Measurements from ENCODE around the gene FBXL4.

The FBXL4 gene

GRCh38 chr6:98976674-98977385, 29.1 kb upstream of the FBXL4 start:
- WGBS, 2 experiments = 95 to 96% methylated on average over 4 of the region's 4 CpGs

GRCh38 chr6:98975421-98975820, 27.7 kb upstream of the FBXL4 start:
- WGBS, 2 experiments = 93 to 99% methylated on average over 2 of the region's 2 CpGs

More at GRCh38 chr6:98976674-98977385, 29.1 kb upstream of the FBXL4 start:
- peaks cover 3% of the 10 kb centered on the region for H3K4me1 ChIP-seq (ENCODE audit: control insufficient read depth, insufficient read depth, low read length)
- no peak overlapping the region for H3K27ac ChIP-seq (ENCODE audit: insufficient read depth, low read depth, low read length, poor library complexity, severe bottlenecking)
- H3K4me3 ChIP-seq (ENCODE audit: insufficient read depth, low read depth, low read length) = no peak overlapping the region
- no peaks in the 10 kb centered on the region for H3K27me3 ChIP-seq (ENCODE audit: control insufficient read depth, insufficient read depth, low read length, poor library complexity, severe bottlenecking)
- no peaks in the 10 kb centered on the region for H3K9me3 ChIP-seq (ENCODE audit: control insufficient read depth, low read length)
- H3K36me3 ChIP-seq (ENCODE audit: control insufficient read depth, insufficient read depth, low read length) = no peaks in the 10 kb centered on the region

GRCh38 chr6:98974309-98974708, 26.6 kb upstream of the FBXL4 start:
- Histone ChIP-seq H3K9me3 (ENCODE audit: control insufficient read depth, low read length) (no peaks in the 10 kb centered on the region), H3K4me1 (ENCODE audit: control insufficient read depth, insufficient read depth, low read length) (peaks cover 3% of the 10 kb centered on the region), H3K4me3 (ENCODE audit: insufficient read depth, low read depth, low read length) (no peak overlapping the region), H3K36me3 (ENCODE audit: control insufficient read depth, insufficient read depth, low read length) (no peaks in the 10 kb centered on the region), H3K27me3 (ENCODE audit: control insufficient read depth, insufficient read depth, low read length, poor library complexity, severe bottlenecking) (no peaks in the 10 kb centered on the region), H3K27ac (ENCODE audit: insufficient read depth, low read depth, low read length, poor library complexity, severe bottlenecking) (no peak overlapping the region)

More at GRCh38 chr6:98975421-98975820, 27.7 kb upstream of the FBXL4 start:
- H3K9me3 ChIP-seq (ENCODE audit: control insufficient read depth, low read length) = no peaks in the 10 kb centered on the region
- H3K4me3 ChIP-seq (ENCODE audit: insufficient read depth, low read depth, low read length) = no peak overlapping the region
- H3K4me1 ChIP-seq (ENCODE audit: control insufficient read depth, insufficient read depth, low read length) = peaks cover 3% of the 10 kb centered on the region
- no peaks in the 10 kb centered on the region for H3K27me3 ChIP-seq (ENCODE audit: control insufficient read depth, insufficient read depth, low read length, poor library complexity, severe bottlenecking)
- H3K27ac ChIP-seq (ENCODE audit: insufficient read depth, low read depth, low read length, poor library complexity, severe bottlenecking) = no peak overlapping the region
- no peaks in the 10 kb centered on the region for H3K36me3 ChIP-seq (ENCODE audit: control insufficient read depth, insufficient read depth, low read length)

GRCh38 chr6:98973571-98973970, 25.8 kb upstream of the FBXL4 start:
- WGBS, 2 experiments = 100% methylated on average over 1 of the region's 1 CpG
- Histone ChIP-seq H3K4me1 (ENCODE audit: control insufficient read depth, insufficient read depth, low read length) (peaks cover 3% of the 10 kb centered on the region), H3K9me3 (ENCODE audit: control insufficient read depth, low read length) (no peaks in the 10 kb centered on the region), H3K36me3 (ENCODE audit: control insufficient read depth, insufficient read depth, low read length) (no peaks in the 10 kb centered on the region), H3K4me3 (ENCODE audit: insufficient read depth, low read depth, low read length) (no peak overlapping the region), H3K27ac (ENCODE audit: insufficient read depth, low read depth, low read length, poor library complexity, severe bottlenecking) (no peak overlapping the region), H3K27me3 (ENCODE audit: control insufficient read depth, insufficient read depth, low read length, poor library complexity, severe bottlenecking) (no peaks in the 10 kb centered on the region)

- Histone ChIP-seq H3K4me3 (ENCODE audit: insufficient read depth, low read depth, low read length) (no peak overlapping the region), H3K9me3 (ENCODE audit: control insufficient read depth, low read length) (no peaks in the 10 kb centered on the region)
Measured at GRCh38 chr6:98971303-98971702, 23.6 kb upstream of the FBXL4 start.

GRCh38 chr6:98970469-98970868, 22.7 kb upstream of the FBXL4 start:
- H3K4me3 ChIP-seq (ENCODE audit: insufficient read depth, low read depth, low read length) = no peak overlapping the region
- no peaks in the 10 kb centered on the region for H3K27me3 ChIP-seq (ENCODE audit: control insufficient read depth, insufficient read depth, low read length, poor library complexity, severe bottlenecking)
- no peaks in the 10 kb centered on the region for H3K9me3 ChIP-seq (ENCODE audit: control insufficient read depth, low read length)
- H3K4me1 ChIP-seq (ENCODE audit: control insufficient read depth, insufficient read depth, low read length) = no peaks in the 10 kb centered on the region
- 93 to 100% methylated on average over 1 of the region's 1 CpG for WGBS, 2 experiments
- no peak overlapping the region for H3K27ac ChIP-seq (ENCODE audit: insufficient read depth, low read depth, low read length, poor library complexity, severe bottlenecking)
- H3K36me3 ChIP-seq (ENCODE audit: control insufficient read depth, insufficient read depth, low read length) = no peaks in the 10 kb centered on the region

More at GRCh38 chr6:98971303-98971702, 23.6 kb upstream of the FBXL4 start:
- Histone ChIP-seq H3K4me1 (ENCODE audit: control insufficient read depth, insufficient read depth, low read length) (no peaks in the 10 kb centered on the region), H3K27me3 (ENCODE audit: control insufficient read depth, insufficient read depth, low read length, poor library complexity, severe bottlenecking) (no peaks in the 10 kb centered on the region), H3K36me3 (ENCODE audit: control insufficient read depth, insufficient read depth, low read length) (no peaks in the 10 kb centered on the region), H3K27ac (ENCODE audit: insufficient read depth, low read depth, low read length, poor library complexity, severe bottlenecking) (no peak overlapping the region)

GRCh38 chr6:98967616-98968015, 19.9 kb upstream of the FBXL4 start:
- Histone ChIP-seq H3K4me1 (ENCODE audit: control insufficient read depth, insufficient read depth, low read length) (no peaks in the 10 kb centered on the region), H3K4me3 (ENCODE audit: insufficient read depth, low read depth, low read length) (no peak overlapping the region), H3K36me3 (ENCODE audit: control insufficient read depth, insufficient read depth, low read length) (no peaks in the 10 kb centered on the region), H3K27ac (ENCODE audit: insufficient read depth, low read depth, low read length, poor library complexity, severe bottlenecking) (no peak overlapping the region), H3K27me3 (ENCODE audit: control insufficient read depth, insufficient read depth, low read length, poor library complexity, severe bottlenecking) (no peaks in the 10 kb centered on the region), H3K9me3 (ENCODE audit: control insufficient read depth, low read length) (no peaks in the 10 kb centered on the region)
- WGBS, 2 experiments = 95 to 98% methylated on average over 2 of the region's 2 CpGs

- Histone ChIP-seq H3K27ac (ENCODE audit: insufficient read depth, low read depth, low read length, poor library complexity, severe bottlenecking) (no peak overlapping the region), H3K4me1 (ENCODE audit: control insufficient read depth, insufficient read depth, low read length) (no peaks in the 10 kb centered on the region), H3K27me3 (ENCODE audit: control insufficient read depth, insufficient read depth, low read length, poor library complexity, severe bottlenecking) (no peaks in the 10 kb centered on the region), H3K9me3 (ENCODE audit: control insufficient read depth, low read length) (no peaks in the 10 kb centered on the region), H3K36me3 (ENCODE audit: control insufficient read depth, insufficient read depth, low read length) (no peaks in the 10 kb centered on the region), H3K4me3 (ENCODE audit: insufficient read depth, low read depth, low read length) (no peak overlapping the region)
- WGBS, 2 experiments = 87 to 88% methylated on average over 1 of the region's 1 CpG
Measured at GRCh38 chr6:98959631-98960030, 11.9 kb upstream of the FBXL4 start.

GRCh38 chr6:98958776-98959175, 11.0 kb upstream of the FBXL4 start:
- Histone ChIP-seq H3K36me3 (ENCODE audit: control insufficient read depth, insufficient read depth, low read length) (no peaks in the 10 kb centered on the region), H3K27me3 (ENCODE audit: control insufficient read depth, insufficient read depth, low read length, poor library complexity, severe bottlenecking) (no peaks in the 10 kb centered on the region), H3K4me1 (ENCODE audit: control insufficient read depth, insufficient read depth, low read length) (no peaks in the 10 kb centered on the region), H3K27ac (ENCODE audit: insufficient read depth, low read depth, low read length, poor library complexity, severe bottlenecking) (no peak overlapping the region), H3K4me3 (ENCODE audit: insufficient read depth, low read depth, low read length) (no peak overlapping the region), H3K9me3 (ENCODE audit: control insufficient read depth, low read length) (no peaks in the 10 kb centered on the region)
- WGBS, 2 experiments = 90 to 94% methylated on average over 3 of the region's 3 CpGs

- WGBS, 2 experiments = 86 to 95% methylated on average over 2 of the region's 3 CpGs
- H3K4me3 ChIP-seq (ENCODE audit: insufficient read depth, low read depth, low read length) = no peak overlapping the region
- H3K36me3 ChIP-seq (ENCODE audit: control insufficient read depth, insufficient read depth, low read length) = no peaks in the 10 kb centered on the region
- H3K27me3 ChIP-seq (ENCODE audit: control insufficient read depth, insufficient read depth, low read length, poor library complexity, severe bottlenecking) = no peaks in the 10 kb centered on the region
- no peaks in the 10 kb centered on the region for H3K9me3 ChIP-seq (ENCODE audit: control insufficient read depth, low read length)
- no peak overlapping the region for H3K27ac ChIP-seq (ENCODE audit: insufficient read depth, low read depth, low read length, poor library complexity, severe bottlenecking)
- no peaks in the 10 kb centered on the region for H3K4me1 ChIP-seq (ENCODE audit: control insufficient read depth, insufficient read depth, low read length)
Measured at GRCh38 chr6:98957450-98957849, 9.7 kb upstream of the FBXL4 start.
